Activated CD4-positive, alpha-beta T cell treated with anti-CD3 and anti-CD28 coated beads, Interleukin-2, amount 50 U/mL, for 48 hours (primary cell): ENCODE measurements around the gene KRTAP10-8.
"Not testable (repeated sequence)": the region's sequence is repeated elsewhere in the genome, so short reads cannot be mapped to it uniquely, and the experiment has no call there.

Experiments
- DNase-seq, 2 experiments: peaks; one replicate each; pipeline ENCODE4 v3.0.0-alpha.2; 2020

The KRTAP10-8 gene, protein sequence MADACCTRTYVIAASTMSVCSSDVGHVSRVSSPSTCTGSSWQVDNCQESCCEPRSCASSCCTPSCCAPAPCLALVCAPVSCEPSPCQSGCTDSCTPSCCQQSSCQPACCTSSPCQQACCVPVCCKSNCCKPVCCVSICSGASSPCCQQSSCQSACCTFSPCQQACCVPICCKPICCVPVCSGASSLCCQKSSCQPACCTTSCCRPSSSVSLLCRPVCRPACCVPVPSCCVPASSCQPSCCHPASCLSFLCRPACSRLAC

DNA sequence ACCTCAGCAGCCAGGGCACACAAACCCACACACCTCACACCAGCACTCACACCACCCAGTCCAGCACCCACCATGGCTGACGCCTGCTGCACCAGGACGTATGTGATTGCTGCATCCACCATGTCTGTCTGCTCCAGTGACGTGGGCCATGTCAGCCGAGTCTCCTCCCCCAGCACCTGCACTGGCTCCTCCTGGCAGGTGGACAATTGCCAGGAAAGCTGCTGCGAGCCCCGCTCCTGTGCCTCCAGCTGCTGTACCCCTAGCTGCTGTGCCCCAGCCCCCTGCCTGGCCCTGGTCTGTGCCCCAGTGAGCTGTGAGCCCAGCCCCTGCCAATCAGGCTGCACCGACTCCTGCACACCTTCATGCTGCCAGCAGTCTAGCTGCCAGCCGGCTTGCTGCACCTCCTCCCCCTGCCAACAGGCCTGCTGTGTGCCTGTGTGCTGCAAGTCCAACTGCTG is at the start of gene KRTAP10-8:
Gene KRTAP10-8, plus strand, starts transcription at position 51 of the 458 bp plus-strand sequence. Its CDS starts 22 bp downstream, at position 73.
- DNase-seq = no peak

DNA sequence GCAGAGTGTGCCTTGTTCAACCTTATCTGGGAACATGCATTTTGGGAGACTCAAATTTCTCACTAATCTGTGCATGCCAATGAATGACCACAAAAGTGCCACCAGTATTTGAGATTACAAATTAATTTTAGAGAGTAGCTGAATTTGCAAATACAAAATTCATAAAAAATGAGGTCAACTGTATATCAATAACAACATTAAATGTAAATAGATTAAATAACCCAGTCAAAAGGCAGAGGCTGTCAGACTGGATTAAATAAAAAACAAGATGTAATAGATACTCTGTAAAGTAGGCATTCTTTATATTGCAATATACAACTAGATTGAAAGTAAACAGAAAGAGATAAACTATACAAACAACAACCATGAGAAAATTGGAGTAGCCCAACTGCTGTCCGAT is 47.8 kb upstream of the KRTAP10-8 start:
- DNase-seq = no peak

DNA sequence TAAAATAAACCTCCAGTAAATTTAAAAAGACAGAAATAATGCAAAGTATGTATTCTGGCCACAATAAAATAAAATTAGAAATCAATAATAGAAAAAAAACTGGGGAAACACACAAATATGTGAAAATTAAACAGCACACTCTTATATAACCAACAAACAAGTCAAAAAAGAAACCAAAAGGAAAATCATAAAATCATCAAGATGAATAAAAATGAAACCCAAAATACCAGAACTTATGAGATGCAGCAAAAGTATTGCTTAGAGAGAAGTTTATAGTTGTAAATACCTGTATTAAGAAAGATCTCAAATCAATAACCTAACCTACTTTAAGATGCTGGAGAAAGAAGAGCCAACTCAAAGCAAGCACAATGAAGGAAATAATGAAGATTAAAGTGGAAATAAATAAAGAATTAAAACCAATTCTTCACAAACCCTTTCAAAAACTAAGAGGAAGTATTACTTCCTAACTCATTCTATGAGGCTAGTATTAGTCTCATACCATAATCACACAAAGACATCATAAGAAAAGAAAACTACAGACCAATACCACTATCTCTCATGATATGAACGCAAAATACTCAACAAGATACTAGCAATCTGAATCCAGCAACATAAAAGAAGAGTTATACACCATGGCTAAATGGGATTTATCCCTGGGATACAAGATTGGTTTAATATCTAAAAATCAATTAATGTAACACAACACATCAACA is 46.8 kb upstream of the KRTAP10-8 start:
- DNase-seq = no peak

DNA sequence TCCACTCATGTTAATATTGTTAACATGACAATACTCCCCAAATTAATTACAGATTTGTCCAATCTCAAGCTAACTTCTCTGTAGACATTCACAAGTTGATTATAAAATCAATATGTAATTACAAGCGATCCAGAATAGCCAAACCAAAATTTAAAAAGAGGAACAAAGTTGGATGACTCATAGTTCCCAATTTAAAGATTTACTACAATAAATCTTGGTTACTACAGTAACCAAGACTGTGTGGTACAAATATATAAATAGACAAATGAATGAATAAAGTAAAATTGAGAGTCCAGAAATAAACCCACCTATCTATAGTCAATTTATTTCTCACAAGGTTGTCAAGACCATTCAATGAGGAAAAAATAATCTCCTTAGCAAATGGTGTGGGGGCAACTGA is 45.5 kb upstream of the KRTAP10-8 start:
- DNase-seq = no peak

DNA sequence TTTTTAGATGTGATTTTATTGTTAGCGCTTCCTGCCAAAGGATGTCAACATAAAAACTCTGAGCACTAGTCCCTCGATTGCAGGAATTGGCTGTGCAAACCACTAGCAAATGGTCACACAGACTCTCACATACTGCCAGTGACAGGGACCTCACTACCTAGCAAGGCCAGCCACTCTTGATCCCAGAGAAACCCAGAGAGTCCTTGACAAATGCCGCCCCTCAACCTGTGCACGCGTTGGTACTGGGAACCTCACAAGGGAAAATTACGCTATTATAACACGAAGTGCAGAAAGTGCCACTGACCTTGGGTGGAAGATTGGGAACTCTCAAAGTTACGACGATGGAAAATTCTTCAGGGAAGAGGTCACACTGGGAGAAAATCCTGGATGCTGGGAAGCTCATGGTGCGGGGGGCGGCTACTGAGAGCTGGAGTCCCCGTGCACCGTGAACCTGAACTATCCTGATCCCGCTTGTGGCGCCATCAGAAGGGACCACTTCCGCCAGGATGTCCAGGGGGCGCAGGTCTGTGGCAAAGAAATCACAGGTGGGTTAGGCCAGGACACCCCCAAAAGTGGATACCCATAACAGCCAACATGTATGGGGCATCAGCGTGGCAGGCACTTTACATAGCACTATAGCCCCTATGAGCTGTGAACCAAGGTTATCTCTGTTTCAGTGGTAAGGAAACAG is 44.3 kb upstream of the KRTAP10-8 start:
- no peak for DNase-seq

DNA sequence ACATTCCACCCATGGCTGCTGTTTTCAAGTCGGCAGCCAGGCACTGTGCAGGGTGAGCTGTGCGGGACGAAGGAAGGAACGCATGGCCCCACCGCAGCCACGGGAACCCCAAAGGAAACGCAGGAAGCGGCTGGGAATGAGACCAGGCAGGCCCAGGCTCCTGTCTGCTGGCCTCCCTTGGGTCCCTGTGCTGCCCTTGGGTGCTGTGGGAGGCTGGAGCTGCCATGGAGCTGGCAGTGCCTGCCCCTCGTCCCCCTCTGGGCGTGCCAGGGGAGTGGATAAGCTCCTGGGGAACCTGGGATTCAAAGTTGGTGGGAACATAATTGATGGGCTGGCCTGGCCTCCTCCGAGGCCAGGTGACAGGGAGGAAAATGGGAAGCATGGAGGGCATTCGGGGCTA is 43.6 kb upstream of the KRTAP10-8 start:
- no peak for DNase-seq

DNA sequence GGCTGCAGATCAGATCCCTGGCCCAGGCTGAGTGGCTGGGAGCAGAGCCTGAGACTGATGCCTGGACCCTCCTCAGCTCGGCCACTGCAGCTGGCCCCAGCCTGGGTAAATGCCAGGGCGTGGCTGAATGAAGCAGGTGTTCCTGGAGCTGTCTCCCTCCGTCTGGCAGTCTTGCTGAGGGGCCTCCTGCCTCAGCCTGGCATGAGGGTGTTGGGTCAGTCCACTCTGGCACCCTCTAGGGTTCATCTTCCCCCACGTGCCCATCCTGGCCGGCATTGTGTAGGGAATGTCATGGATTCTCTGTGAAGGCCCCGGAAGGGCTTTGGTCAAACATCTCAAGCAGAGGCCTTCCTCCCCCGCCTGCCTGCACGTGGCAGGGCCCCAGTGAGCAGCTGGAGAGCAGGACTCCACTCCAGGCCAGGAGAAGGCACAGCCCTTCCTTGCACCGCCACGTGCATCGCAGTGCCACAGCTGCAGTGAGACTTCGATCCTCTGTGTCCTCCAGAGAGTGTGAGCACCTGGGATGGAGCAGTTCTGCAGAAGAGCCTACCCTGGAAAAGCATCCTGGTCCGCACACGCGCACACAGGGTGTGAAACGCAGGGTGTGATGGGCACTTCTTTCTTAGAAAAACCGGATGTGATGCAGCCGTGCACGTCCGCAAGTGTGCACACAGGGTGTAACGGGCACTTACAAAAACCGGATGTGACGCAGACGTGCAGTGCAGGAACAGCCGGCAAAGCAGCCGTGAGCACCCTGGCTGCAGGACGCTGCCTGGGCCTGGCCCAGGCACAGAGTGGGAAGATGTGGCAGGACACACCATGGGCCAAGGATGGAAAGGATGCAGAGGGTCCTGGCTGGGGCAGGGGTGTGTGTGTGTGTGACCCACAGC is 43.0 kb upstream of the KRTAP10-8 start:
- no peak for DNase-seq

DNA sequence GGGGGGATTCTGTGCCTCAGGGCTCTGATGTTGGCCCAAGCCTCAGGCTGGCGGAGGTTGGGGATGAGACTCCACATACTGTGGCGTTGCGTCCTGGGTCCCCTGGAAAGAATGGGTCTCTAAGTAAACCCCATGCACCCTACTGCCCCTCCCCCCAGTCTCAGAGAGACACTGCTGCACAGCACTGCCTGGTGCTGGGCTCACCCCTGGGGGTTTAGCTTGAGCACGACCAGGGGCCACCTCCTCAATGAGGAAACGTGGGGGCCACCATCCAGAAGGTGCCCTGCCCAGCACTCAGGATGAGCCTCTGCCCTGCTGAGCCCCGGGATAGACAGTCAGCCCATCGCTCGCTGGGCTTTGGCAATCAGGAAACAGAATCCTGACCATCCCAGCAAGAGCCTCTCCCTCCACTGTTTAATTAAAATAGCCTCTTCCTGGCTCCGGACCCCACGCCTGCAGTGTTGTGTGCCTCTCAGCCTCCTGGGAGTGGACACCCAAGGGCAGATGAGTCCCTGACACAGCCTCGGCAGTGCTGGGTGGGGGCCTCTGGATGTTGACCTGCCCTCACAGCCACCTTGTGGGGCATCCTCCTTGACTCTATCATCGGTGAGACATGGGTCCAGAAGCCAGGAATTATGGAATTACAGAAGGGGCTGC is 41.9 kb upstream of the KRTAP10-8 start:
- DNase-seq = no peak

DNA sequence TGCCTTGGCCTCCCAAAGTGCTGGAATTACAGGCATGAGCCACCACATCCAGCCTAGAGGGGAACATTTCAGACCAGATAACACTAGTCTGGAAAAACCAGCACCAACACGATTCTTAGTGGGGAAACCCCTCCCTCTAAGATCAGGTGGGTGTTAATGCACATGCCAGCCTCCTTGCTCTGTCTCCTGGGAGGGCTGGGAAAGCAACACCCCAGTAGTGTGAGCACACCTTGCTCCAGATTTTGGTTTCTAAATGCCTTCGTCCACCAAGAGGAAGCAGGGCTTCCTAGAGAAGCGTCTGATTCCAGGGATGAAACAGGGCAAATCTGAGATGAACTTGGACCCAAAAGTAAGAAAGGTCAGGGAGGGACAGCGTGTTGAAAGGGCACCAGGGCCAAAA is 40.6 kb upstream of the KRTAP10-8 start:
- DNase-seq = no peak

DNA sequence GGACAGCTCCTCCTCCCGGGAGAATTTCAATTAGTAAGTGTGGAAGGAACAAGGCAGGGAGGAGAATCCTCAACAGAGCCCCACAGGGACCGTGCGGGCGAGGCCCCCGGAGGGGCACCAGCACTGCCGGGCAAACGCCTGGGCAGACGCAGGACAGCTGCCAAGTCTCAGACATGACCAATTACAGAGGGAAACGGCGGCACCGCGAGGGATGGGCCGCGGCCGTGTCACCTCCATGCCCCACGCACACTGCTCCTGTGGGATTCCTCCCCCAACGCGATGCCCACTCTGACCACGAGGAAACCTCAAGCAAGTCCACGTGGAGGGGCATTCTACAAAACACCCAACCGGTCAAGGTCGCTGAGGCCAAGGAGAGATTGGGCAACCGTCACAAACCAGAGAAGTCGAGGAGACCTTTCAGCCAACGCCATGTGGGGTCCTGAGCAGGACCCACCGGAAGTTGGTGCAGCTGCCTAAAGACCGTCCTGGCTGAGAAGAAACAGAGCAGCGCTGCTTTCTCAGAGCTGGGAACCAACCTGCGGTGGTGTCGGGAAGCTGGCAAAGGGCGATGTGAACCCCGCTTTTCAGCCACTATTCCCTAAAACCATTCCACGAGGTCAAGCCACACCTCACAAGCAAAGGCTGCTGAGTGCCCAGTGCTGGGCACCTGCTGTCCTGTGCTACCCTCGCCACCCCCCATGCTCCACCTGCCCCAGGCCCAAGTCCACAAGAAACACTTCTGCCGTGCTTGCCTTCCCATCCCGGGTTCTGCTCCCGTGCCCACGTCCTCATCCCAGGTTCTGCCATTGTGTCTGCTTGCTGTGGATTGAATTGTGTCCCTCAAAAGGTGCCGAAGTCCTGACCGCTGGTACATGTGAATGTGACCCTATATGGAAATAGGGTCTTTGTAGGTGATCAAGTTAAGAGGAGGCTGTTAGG is 39.8 kb upstream of the KRTAP10-8 start:
- no peak for DNase-seq

DNA sequence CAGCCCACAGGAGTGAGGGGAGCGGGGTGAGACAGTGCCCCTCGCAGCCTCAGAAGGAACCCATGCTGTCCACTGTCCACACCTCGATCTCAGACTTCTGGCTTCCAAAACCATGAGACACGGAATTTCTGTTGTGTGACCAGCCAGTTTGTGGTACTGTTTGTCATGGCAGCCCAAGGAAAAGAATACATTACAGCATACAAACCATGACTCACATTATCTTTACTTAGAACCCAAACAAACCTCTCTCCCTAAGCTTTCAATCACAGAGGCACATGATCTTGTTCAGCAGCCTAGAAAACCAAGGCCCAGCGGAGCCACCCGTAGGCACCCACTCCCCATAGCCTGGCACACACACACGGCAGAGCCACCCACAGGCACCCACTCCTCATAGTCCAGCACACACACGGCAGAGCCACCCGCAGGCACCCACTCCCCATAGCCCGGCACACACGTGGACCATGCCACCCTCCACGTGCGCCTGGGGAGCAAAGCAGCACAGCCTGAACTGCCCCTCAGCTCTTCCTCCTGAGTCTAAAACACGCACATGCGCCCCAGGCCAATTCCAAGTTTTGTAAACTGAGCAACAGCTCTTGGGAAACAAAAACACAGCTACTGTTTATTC is 38.8 kb upstream of the KRTAP10-8 start:
- DNase-seq = no peak

DNA sequence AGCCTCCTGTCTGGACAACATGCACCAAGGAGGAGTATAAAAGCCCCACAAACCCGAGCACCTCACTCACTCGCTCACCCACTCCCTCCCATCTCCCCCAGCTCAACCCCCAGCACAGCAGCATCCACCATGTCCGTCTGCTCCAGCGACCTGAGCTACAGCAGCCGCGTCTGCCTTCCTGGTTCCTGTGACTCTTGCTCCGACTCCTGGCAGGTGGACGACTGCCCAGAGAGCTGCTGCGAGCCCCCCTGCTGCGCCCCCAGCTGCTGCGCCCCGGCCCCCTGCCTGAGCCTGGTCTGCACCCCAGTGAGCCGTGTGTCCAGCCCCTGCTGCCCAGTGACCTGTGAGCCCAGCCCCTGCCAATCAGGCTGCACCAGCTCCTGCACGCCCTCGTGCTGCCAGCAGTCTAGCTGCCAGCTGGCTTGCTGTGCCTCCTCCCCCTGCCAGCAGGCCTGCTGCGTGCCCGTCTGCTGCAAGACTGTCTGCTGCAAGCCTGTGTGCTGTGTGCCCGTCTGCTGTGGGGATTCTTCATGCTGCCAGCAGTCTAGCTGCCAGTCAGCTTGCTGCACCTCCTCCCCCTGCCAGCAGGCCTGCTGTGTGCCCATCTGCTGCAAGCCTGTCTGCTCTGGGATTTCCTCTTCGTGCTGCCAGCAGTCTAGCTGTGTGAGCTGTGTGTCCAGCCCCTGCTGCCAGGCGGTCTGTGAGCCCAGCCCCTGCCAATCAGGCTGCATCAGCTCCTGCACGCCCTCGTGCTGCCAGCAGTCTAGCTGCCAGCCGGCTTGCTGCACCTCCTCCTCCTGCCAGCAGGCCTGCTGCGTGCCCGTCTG is 38.0 kb upstream of the KRTAP10-8 start, which contains the start of gene KRTAP10-4:
Gene KRTAP10-4, plus strand, starts transcription at position 100 of the 827 bp plus-strand sequence. Its CDS starts 30 bp downstream, at position 130.
- DNase-seq = not testable (repeated sequence)

DNA sequence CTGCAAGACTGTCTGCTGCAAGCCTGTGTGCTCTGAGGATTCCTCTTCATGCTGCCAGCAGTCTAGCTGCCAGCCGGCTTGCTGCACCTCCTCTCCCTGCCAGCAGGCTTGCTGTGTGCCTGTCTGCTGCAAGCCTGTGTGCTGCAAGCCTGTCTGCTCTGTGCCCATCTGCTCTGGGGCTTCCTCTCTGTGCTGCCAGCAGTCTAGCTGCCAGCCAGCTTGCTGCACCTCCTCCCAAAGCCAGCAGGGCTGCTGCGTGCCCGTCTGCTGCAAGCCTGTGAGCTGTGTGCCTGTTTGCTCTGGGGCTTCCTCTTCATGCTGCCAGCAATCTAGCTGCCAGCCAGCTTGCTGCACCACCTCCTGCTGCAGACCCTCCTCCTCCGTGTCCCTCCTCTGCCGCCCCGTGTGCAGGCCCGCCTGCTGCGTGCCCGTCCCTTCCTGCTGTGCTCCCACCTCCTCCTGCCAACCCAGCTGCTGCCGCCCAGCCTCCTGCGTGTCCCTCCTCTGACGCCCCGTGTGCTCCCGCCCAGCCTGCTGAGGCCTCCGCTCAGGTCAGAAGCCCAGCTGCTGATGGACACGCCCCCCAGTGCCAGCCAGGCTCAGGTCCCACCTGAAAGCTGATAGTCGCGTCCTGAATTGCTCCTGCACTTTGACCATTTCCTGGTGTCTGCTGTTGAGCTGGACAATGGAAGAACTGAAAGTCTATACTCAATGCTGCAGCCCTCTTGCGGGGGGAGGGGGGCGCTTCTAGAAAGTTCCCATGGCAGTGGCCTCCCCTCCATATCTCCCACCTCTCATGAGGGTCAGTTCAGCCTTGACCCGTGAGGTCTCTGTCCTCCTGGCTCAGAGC is 37.2 kb upstream of the KRTAP10-8 start:
- DNase-seq = no peak

DNA sequence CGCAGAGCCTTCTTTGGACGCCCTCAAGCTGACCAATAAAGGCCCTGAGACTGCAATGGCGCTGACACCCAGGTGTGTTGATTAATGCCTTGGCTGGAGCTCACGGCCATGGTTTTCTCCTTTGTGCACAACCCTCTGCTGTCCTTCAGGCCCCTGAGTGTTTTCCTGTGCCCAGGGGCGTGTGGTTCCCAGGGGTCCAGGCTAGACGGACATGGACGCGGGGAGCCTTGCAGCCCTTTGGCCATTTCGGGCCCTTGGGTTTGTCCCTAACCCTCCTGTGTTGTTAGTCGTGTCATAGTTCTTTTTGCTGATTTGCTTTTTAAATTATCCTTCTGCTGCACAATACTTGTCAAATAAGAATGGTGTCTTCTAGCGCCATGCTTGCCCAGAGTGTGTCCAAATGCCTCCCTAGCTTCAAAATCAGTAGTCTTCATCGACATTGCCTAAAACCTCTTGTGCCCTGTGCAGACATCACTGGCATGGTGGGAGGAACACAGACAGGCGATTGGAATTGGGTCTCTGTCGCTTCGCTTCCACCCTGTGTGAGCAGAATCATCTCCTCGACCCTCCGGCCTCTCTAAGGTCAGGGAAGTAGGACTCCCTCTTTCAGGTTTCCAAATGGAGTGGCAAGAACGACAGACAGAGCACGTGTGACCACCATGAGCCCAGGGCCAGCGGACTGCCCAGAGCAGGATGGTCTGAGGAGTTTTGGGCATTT is 36.4 kb upstream of the KRTAP10-8 start:
- DNase-seq = no peak

DNA sequence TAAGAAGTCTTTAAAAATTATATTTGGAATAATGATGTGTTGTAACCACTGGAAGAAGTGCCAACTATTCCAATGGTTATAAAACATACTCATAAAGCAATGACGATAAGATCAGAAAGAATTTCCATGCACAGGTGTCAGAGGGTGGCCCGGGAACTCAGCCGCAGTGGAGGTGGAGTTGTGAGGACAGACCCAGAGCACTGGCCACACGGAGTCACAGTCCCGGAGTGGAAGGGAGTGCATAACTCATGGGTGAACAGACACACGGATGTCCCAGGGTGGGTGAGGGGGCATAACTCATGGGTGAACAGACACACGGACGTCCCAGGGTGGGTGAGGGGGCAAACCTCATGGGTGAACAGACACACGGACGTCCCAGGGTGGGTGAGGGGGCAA is 35.9 kb upstream of the KRTAP10-8 start:
- no peak for DNase-seq

DNA sequence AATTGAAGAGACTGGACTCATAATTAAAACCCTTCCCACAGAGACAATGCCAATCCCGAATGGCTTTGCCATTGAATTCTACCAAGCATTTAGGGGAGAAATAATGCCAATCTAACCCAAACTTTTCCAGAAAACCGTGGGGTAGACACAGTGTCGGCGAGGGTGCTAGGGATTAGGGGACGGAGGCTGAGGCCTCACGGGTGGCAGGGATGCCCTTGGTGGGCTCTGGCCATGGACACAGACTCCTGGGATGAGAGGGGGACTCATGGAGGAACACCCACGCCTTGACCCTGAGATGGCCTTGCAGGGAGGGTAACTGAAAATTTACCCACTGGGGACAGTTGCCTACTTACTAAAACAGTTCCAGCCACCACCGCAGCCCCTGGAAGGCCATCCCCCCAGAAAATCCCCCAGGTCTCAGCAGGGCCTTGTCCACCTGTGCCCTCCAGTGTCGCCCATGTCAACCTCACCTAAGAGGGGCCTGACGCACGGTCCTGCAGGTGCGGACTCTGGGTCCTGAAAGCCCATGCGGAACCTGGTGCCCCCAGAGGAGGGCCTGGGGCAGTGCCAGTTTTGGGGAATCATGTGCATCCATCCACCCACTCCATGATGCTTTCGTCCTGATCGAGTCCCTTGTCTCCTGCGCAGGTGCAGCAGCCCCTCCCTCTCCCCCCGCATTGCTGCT is 33.4 kb upstream of the KRTAP10-8 start:
- DNase-seq = no peak
